Measurements from ENCODE around the gene DCUN1D1. TPM values are rescaled to one million over a fixed set of nuclear protein-coding genes. Genes with fewer than 3 reads are reported as not detected.

The DCUN1D1 gene
- total RNA-seq, 6 experiments from 2014 or later = 15.7 to 41.5 (median 31.9) TPM

DNA sequence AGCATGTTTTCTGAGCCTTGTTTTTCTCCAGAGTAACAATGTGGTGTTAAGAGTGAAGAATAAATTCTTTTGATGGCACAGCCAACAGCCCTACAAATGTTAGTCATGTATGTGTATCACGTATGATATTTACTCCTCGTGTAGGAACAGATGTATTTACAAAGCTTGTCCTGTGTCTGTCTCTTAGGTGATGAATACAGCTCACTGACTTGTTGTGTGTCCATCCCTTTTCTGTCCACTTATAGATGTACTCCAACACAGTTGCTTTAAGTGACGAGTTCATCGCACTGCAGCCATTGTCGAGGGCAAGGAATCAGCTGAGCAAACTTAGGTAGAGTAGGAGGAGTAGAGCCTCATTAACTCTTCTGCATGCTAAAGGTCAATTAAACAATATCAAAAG is 78.1 kb downstream of the DCUN1D1 start:
- H3K4me1 ChIP-seq = peaks cover 0 to 3% (median 0%) of the 10 kb centered on the region in 4 donors
- no peaks in the 10 kb centered on the region for H3K9me3 ChIP-seq
- H3K27ac ChIP-seq = no peak overlapping the region
- TF ChIP-seq, protein P1, sequence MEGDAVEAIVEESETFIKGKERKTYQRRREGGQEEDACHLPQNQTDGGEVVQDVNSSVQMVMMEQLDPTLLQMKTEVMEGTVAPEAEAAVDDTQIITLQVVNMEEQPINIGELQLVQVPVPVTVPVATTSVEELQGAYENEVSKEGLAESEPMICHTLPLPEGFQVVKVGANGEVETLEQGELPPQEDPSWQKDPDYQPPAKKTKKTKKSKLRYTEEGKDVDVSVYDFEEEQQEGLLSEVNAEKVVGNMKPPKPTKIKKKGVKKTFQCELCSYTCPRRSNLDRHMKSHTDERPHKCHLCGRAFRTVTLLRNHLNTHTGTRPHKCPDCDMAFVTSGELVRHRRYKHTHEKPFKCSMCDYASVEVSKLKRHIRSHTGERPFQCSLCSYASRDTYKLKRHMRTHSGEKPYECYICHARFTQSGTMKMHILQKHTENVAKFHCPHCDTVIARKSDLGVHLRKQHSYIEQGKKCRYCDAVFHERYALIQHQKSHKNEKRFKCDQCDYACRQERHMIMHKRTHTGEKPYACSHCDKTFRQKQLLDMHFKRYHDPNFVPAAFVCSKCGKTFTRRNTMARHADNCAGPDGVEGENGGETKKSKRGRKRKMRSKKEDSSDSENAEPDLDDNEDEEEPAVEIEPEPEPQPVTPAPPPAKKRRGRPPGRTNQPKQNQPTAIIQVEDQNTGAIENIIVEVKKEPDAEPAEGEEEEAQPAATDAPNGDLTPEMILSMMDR (IDR thresholded peaks at IDR 0.05) = no peak
- no peak for TF ChIP-seq POLR2A (IDR thresholded peaks at IDR 0.05)
- no peaks in the 10 kb centered on the region for H3K27me3 ChIP-seq
- intact Hi-C loops (cut with DNase I) = no loop called here
- WGBS (ENCODE audit: insufficient coverage, low coverage, low lambda C conversion rate, missing lambda C conversion rate) = 83% methylated on average over 5 of the region's 5 CpGs
- peaks cover 0 to 15% (median 1%) of the 10 kb centered on the region in 4 donors for H3K36me3 ChIP-seq
- no peak for ATAC-seq
- DNase-seq = no peak
- no peak overlapping the region for H3K4me3 ChIP-seq

DNA sequence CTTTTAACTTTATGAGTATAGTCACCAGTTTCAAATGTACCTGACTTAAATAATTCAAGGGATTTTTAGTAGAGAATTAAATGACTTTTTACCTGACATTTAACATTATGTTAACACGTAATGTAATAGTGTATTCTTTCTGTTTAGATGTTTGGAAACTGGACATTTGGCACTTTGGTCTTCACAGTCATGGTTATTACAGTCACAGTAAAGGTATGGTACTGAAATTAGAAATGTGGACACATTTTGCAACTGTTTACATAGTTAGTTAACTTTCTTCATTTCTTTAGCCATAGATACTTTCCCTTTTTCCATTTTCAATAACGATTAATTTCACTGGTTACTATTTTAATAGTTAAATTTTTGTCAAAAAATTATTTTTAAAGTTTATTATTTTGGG is 83.8 kb downstream of the DCUN1D1 start:
- Histone ChIP-seq H3K27ac (peak overlapping the region; percentile 16 to 80 (median 75)), H3K4me3 (peak overlapping the region in 2 of 3 donors; percentile 51 to 58), H3K36me3 (peaks cover 0 to 5% (median 0%) of the 10 kb centered on the region in 4 donors), H3K9me3 (no peaks in the 10 kb centered on the region), H3K4me1 (peaks cover 0 to 34% (median 2%) of the 10 kb centered on the region in 4 donors), H3K27me3 (no peaks in the 10 kb centered on the region)
- TF ChIP-seq POLR2A (IDR thresholded peaks at IDR 0.05) = no peak
- TF ChIP-seq, protein P1 (IDR thresholded peaks at IDR 0.05) = no peak
- whole genome bisulfite sequencing (ENCODE audit: insufficient coverage, low coverage, low lambda C conversion rate, missing lambda C conversion rate) = 29% methylated on average over 2 of the region's 2 CpGs
- ATAC-seq (peak; percentile 24 to 67 (median 50)), DNase-seq (no peak)
- intact Hi-C loops (cut with DNase I) = no loop called here

DNA sequence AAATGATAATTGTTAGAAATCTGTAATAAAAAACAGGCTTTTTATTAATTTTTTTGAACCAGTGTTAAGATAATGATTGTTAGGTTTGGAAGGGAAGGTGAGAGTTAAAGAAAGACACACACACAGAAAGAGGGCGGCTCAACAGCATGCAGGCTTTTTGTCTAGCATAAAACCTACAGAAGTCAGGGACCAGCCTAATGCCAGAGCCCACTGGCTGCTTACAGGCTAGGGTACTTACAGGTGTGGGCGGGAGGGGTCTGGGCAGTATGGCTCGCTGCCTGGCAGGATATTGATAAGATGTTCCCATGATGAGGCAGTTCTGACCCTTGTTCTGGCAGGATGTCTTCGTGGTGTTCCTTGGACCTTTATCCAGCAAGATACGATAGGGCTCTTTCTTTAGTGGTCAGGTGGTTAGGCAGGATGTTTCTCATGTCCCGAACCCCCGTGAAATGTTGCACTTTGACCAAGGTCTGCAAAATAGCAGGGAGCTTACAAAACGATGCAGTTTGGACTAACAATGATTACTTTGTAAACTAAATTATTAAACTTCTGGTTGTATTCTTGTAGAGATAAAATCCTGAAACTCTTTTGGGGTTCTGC is 84.7 kb downstream of the DCUN1D1 start:
- 31% methylated on average over 6 of the region's 8 CpGs for WGBS (ENCODE audit: insufficient coverage, low coverage, low lambda C conversion rate, missing lambda C conversion rate)
- Histone ChIP-seq H3K27ac (peak overlapping the region; percentile 16 to 80 (median 75)), H3K9me3 (no peaks in the 10 kb centered on the region), H3K4me3 (peak overlapping the region; percentile 23 to 58 (median 51)), H3K36me3 (peaks cover 0 to 5% (median 0%) of the 10 kb centered on the region in 4 donors), H3K27me3 (no peaks in the 10 kb centered on the region), H3K4me1 (peaks cover 0 to 41% (median 3%) of the 10 kb centered on the region in 4 donors)
- TF ChIP-seq POLR2A (IDR thresholded peaks at IDR 0.05) = peak; percentile 64
- TF ChIP-seq, protein P1 (IDR thresholded peaks at IDR 0.05) = no peak
- peak; percentile 76 to 85 (median 81) for ATAC-seq
- intact Hi-C loops (cut with DNase I) = no loop called here
- peak in 2 of 3 donors; percentile 24 to 79 for DNase-seq

DNA sequence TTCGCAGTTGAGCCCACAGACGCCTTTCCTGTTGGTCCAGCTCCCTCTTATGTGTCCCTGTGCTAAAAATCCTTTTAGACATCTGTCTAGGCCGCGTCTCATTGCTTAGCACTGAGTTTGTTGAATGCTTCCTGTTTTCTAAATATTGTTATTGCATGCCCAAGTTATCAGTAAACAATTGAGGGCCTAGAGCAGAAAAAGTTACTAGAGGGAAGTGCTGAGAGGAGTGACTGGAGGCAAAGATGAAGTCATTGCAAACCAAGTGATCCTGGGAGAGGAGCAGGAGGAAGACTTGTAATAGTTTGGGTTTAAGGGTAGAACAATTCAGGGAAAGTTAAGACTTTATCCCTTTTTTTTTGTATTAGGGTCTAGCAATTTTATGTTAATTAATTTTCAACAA is 88.1 kb downstream of the DCUN1D1 start:
- Histone ChIP-seq H3K36me3 (no peaks in the 10 kb centered on the region), H3K27ac (peak overlapping the region in 2 of 3 donors; percentile 8 to 10), H3K27me3 (no peaks in the 10 kb centered on the region), H3K9me3 (no peaks in the 10 kb centered on the region), H3K4me3 (no peak overlapping the region), H3K4me1 (peaks cover 0 to 61% (median 13%) of the 10 kb centered on the region in 4 donors)
- no peak for DNase-seq
- no peak for ATAC-seq
- TF ChIP-seq POLR2A (IDR thresholded peaks at IDR 0.05) = no peak
- TF ChIP-seq, protein P1 (IDR thresholded peaks at IDR 0.05) = no peak
- intact Hi-C loops (cut with DNase I) = no loop called here
- WGBS (ENCODE audit: insufficient coverage, low coverage, low lambda C conversion rate, missing lambda C conversion rate) = 77% methylated on average over 4 of the region's 4 CpGs
